Activated CD8-positive, alpha-beta T cell treated with anti-CD3 and anti-CD28 coated beads for 36 hours (primary cell): Measurements from ENCODE around the gene CCDC61. TPM values are rescaled to one million over a fixed set of nuclear protein-coding genes. Genes with fewer than 3 reads are reported as not detected.

Experiments used
- ATAC-seq: fragments of 200-7000 bp; cut with Tn5 transposase; one replicate; pipeline ENCODE4 v1.10.0; 2021; ENCODE audit warnings: mild to moderate bottlenecking, moderate library complexity
- CTCF ChIA-PET: fragments of 350-600 bp; sonication (Branson Sonifier 250); formaldehyde crosslinking; loops from one replicate; lab custom pipeline; 2021; ENCODE audit warnings: antibody characterized with exemption; lab: Charles Lee
- POLR2A ChIA-PET: fragments of 350-600 bp; sonication (Branson Sonifier 250); formaldehyde crosslinking; loops from one replicate; lab custom pipeline; 2021; ENCODE audit warnings: antibody characterized with exemption; lab: Charles Lee
- DNase-seq: peaks from one replicate; pipeline ENCODE4 v3.0.0-alpha.2; 2020
- H3K27ac Mint-ChIP-seq: one replicate; pipeline ENCODE4 v1.8.0; 2021; ENCODE audit warnings: mild to moderate bottlenecking, mixed read lengths
- H3K27me3 Mint-ChIP-seq: one replicate; pipeline ENCODE4 v1.8.0; 2021; ENCODE audit warnings: mixed read lengths
- H3K36me3 Mint-ChIP-seq: one replicate; pipeline ENCODE4 v1.8.0; 2021; ENCODE audit warnings: low read depth, mixed read lengths
- H3K4me1 Mint-ChIP-seq: one replicate; pipeline ENCODE4 v1.8.0; 2021; ENCODE audit warnings: low read depth, mixed read lengths
- H3K4me3 Mint-ChIP-seq: one replicate; pipeline ENCODE4 v1.8.0; 2021; ENCODE audit warnings: mild to moderate bottlenecking, moderate library complexity, mixed read lengths
- H3K9me3 Mint-ChIP-seq: one replicate; pipeline ENCODE4 v1.8.0; 2021; ENCODE audit warnings: mixed read lengths
- CTCF ChIP-seq: fragments of 200-600 bp; IDR thresholded peaks from one replicate; pipeline ENCODE4 v1.8.0; 2022; ENCODE audit warnings: antibody characterized with exemption, mild to moderate bottlenecking
- intact Hi-C: fragments of 100-400 bp; cut with micrococcal nuclease; formaldehyde crosslinking; loops from one replicate; pipeline ENCODE4 v1.10.0; 2022
- total RNA-seq, 2 experiments: library from RNA; stranded (reverse); gene quantifications; one replicate each; pipeline ENCODE4 v1.2.3, GENCODE V29; 2021

Gene CCDC61
- total RNA-seq, 2 experiments from 2014 or later: 26.9 to 29.2 TPM

- H3K27me3 Mint-ChIP-seq: peaks cover 33% of the 10 kb centered on the region
- no peak overlapping the region for H3K27ac Mint-ChIP-seq
- no peak overlapping the region for H3K4me3 Mint-ChIP-seq
- no peaks in the 10 kb centered on the region for H3K9me3 Mint-ChIP-seq
- TF ChIP-seq CTCF: no peak
- DNase-seq: no peak
- H3K36me3 Mint-ChIP-seq: no peaks in the 10 kb centered on the region
- peaks cover 6% of the 10 kb centered on the region for H3K4me1 Mint-ChIP-seq
- intact Hi-C loops: no loop called here
- ChIA-PET CTCF (no interaction called here), POLR2A (no interaction called here)
- no peak for ATAC-seq
These were observed 41.6 kb upstream of the CCDC61 start for GRCh38 chr19:45953676-45954075.

GRCh38 chr19:45954156-45954555, 41.1 kb upstream of the CCDC61 start:
- Mint-ChIP-seq H3K9me3 (no peaks in the 10 kb centered on the region), H3K4me1 (peaks cover 6% of the 10 kb centered on the region), H3K36me3 (no peaks in the 10 kb centered on the region), H3K4me3 (no peak overlapping the region), H3K27ac (no peak overlapping the region), H3K27me3 (peaks cover 37% of the 10 kb centered on the region)
- no peak for TF ChIP-seq CTCF
- ATAC-seq: no peak
- ChIA-PET CTCF (no interaction called here), POLR2A (interaction anchor here (0.6 kb wide), 1 partner anchor 25 kb away, joined by 4 read pairs; no protein-coding TSS in a partner anchor)
- intact Hi-C loops: no loop called here
- no peak for DNase-seq

- ChIA-PET CTCF (no interaction called here), POLR2A (no interaction called here)
- H3K4me1 Mint-ChIP-seq: peaks cover 6% of the 10 kb centered on the region
- no peak overlapping the region for H3K4me3 Mint-ChIP-seq
- H3K36me3 Mint-ChIP-seq: no peaks in the 10 kb centered on the region
- no peak for ATAC-seq
- no peak overlapping the region for H3K27ac Mint-ChIP-seq
- peaks cover 46% of the 10 kb centered on the region for H3K27me3 Mint-ChIP-seq
- intact Hi-C loops: no loop called here
- no peak for TF ChIP-seq CTCF
- H3K9me3 Mint-ChIP-seq: no peaks in the 10 kb centered on the region
- DNase-seq: no peak
These were observed 39.2 kb upstream of the CCDC61 start for GRCh38 chr19:45955905-45956608.

GRCh38 chr19:45958320-45958719, 36.9 kb upstream of the CCDC61 start:
- ChIA-PET CTCF (no interaction called here), POLR2A (no interaction called here)
- DNase-seq (no peak), ATAC-seq (no peak)
- no peak overlapping the region for H3K4me3 Mint-ChIP-seq
- no peak for TF ChIP-seq CTCF
- intact Hi-C loops: no loop called here
- peaks cover 2% of the 10 kb centered on the region for H3K4me1 Mint-ChIP-seq
- no peaks in the 10 kb centered on the region for H3K36me3 Mint-ChIP-seq
- H3K27ac Mint-ChIP-seq: no peak overlapping the region
- no peaks in the 10 kb centered on the region for H3K9me3 Mint-ChIP-seq
- H3K27me3 Mint-ChIP-seq: peaks cover 49% of the 10 kb centered on the region

- no peaks in the 10 kb centered on the region for H3K4me1 Mint-ChIP-seq
- no peaks in the 10 kb centered on the region for H3K36me3 Mint-ChIP-seq
- DNase-seq (no peak), ATAC-seq (no peak)
- H3K4me3 Mint-ChIP-seq: no peak overlapping the region
- ChIA-PET CTCF (no interaction called here), POLR2A (interaction anchor here (1.1 kb wide), 1 partner anchor 8 kb away, joined by 3 read pairs; no protein-coding TSS in a partner anchor)
- no peaks in the 10 kb centered on the region for H3K9me3 Mint-ChIP-seq
- H3K27ac Mint-ChIP-seq: no peak overlapping the region
- intact Hi-C loops: no loop called here
- H3K27me3 Mint-ChIP-seq: peaks cover 47% of the 10 kb centered on the region
- TF ChIP-seq CTCF: no peak
These were observed 36.3 kb upstream of the CCDC61 start for GRCh38 chr19:45958769-45959516.
